Astrocyte (in vitro differentiated cells and primary cell): ENCODE data around the gene SMIM44. TPM values are rescaled to one million over a fixed set of nuclear protein-coding genes. Genes with fewer than 3 reads are reported as not detected.

Source experiments
- DNase-seq: peaks from one replicate; pipeline ENCODE4 v3.0.0-alpha.2; 2010; ENCODE audit warnings: low read depth
- FAIRE-seq: peaks from 2 replicates; lab custom pipeline; 2011; peaks lifted over from hg19 to GRCh38; lab: Jason Lieb, UNC
- H2AFZ ChIP-seq: 2 replicates; pipeline ENCODE4 v1.6.0; 2012; ENCODE audit warnings: low read depth, low read length, inconsistent platforms
- H3K27ac ChIP-seq: 2 replicates; pipeline ENCODE4 v1.5.1; 2011; ENCODE audit warnings: low read depth, low read length, inconsistent platforms
- H3K27me3 ChIP-seq: 2 replicates; pipeline ENCODE4 v1.6.0; 2011; ENCODE audit warnings: low read length, inconsistent platforms; ENCODE audit not compliant: insufficient read depth
- H3K36me3 ChIP-seq: 2 replicates; pipeline ENCODE4 v1.5.1; 2011; ENCODE audit warnings: low read length, inconsistent platforms; ENCODE audit not compliant: insufficient read depth
- H3K4me1 ChIP-seq: 2 replicates; pipeline ENCODE4 v1.5.1; 2011; ENCODE audit warnings: low read length, inconsistent platforms; ENCODE audit not compliant: insufficient read depth
- H3K4me2 ChIP-seq: 2 replicates; pipeline ENCODE4 v1.6.0; 2012; ENCODE audit warnings: low read length, inconsistent platforms
- H3K4me3 ChIP-seq: 2 replicates; pipeline ENCODE4 v1.5.1; 2011; ENCODE audit warnings: low read depth, mild to moderate bottlenecking, low read length, inconsistent platforms; ENCODE audit not compliant: insufficient read depth
- H3K79me2 ChIP-seq: 2 replicates; pipeline ENCODE4 v1.6.0; 2012; ENCODE audit warnings: mild to moderate bottlenecking, low read length, inconsistent platforms; ENCODE audit not compliant: insufficient read depth
- H3K9ac ChIP-seq: 2 replicates; pipeline ENCODE4 v1.6.0; 2012; ENCODE audit warnings: mild to moderate bottlenecking, low read length, inconsistent platforms
- H3K9me3 ChIP-seq: 2 replicates; pipeline ENCODE4 v1.5.1; 2012; ENCODE audit warnings: low read depth, mild to moderate bottlenecking, low read length, inconsistent platforms; ENCODE audit not compliant: insufficient read depth
- H4K20me1 ChIP-seq: 2 replicates; pipeline ENCODE4 v1.6.0; 2012; ENCODE audit warnings: low read length, inconsistent platforms; ENCODE audit not compliant: insufficient read depth
- H3K27ac Mint-ChIP-seq: one replicate; pipeline ENCODE4 v1.8.0; 2021; ENCODE audit warnings: mild to moderate bottlenecking, mixed read lengths; ENCODE audit not compliant: unreplicated experiment
- H3K27me3 Mint-ChIP-seq: one replicate; pipeline ENCODE4 v1.8.0; 2021; ENCODE audit warnings: low read depth, mixed read lengths; ENCODE audit not compliant: unreplicated experiment
- H3K36me3 Mint-ChIP-seq: one replicate; pipeline ENCODE4 v1.8.0; 2021; ENCODE audit warnings: low read depth, mixed read lengths; ENCODE audit not compliant: unreplicated experiment
- H3K4me1 Mint-ChIP-seq: one replicate; pipeline ENCODE4 v1.8.0; 2021; ENCODE audit warnings: low read depth, mixed read lengths; ENCODE audit not compliant: unreplicated experiment
- H3K4me3 Mint-ChIP-seq: one replicate; pipeline ENCODE4 v1.8.0; 2021; ENCODE audit warnings: mild to moderate bottlenecking, moderate library complexity, mixed read lengths; ENCODE audit not compliant: unreplicated experiment
- H3K9me3 Mint-ChIP-seq: one replicate; pipeline ENCODE4 v1.8.0; 2021; ENCODE audit warnings: mild to moderate bottlenecking, mixed read lengths; ENCODE audit not compliant: unreplicated experiment
- EZH2 ChIP-seq: IDR thresholded peaks from 2 replicates; pipeline ENCODE4 v1.6.1; 2012; ENCODE audit warnings: mild to moderate bottlenecking, low read length, inconsistent platforms; ENCODE audit not compliant: insufficient read depth
- total RNA-seq: library from RNA; stranded (reverse); gene quantifications from 2 replicates; pipeline ENCODE4 v1.2.1, GENCODE V29; 2021
- TF ChIP-seq, protein P1 (sequence below): IDR thresholded peaks from 2 replicates; pipeline ENCODE4 v1.5.1; 2011; ENCODE audit warnings: low read depth, mild to moderate bottlenecking, inconsistent platforms, low read length, moderate library complexity; ENCODE audit not compliant: insufficient read depth

Gene SMIM44
- total RNA-seq, 1 donor from 2014 or later: not detected

DNA sequence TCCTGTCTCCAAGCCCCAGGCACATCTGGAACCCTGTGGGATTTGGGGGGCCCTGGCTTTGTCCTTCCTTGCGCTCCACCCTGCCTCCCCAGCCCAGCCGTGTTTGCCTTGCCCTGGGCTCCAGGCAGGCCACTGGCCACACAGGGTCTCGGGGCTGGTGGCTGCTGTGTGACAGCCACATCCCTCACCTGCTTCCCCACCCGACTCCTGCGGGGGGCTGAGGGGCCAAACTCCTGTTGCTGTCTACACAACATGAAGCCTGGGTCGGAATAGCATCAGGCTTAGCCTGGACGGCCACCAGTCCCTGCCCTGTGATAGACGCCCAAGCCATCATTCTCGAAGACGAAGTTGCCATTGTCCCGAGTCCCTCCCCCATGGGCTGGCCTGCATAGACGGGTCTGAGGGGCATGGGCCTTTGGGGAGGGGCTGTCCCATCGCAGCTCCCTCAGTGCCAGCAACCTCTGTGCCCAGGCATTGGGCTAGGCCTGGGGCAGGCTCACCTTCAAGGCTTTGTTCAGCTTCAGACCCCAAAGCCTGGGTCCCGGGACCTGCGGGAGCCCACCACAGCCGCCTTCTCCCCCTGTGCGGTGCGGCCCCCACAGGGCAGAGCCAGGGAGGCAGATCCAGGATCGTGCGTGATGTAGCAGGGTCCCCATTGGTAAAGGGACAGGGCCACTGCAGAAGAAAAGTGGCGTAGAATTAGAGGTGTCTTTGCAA is 40.3 kb upstream of the SMIM44 start:
- Histone ChIP-seq H4K20me1 (peaks cover 77% of the 10 kb centered on the region), H3K4me3 (no peak overlapping the region), H3K4me1 (no peaks in the 10 kb centered on the region), H3K9me3 (no peaks in the 10 kb centered on the region), H3K27me3 (no peaks in the 10 kb centered on the region), H3K27ac (no peak overlapping the region), H3K9ac (no peak overlapping the region), H2AFZ (no peak overlapping the region), H3K4me2 (no peak overlapping the region), H3K79me2 (peaks cover 69% of the 10 kb centered on the region), H3K36me3 (peaks cover 4% of the 10 kb centered on the region)
- Mint-ChIP-seq H3K4me3 (no peak overlapping the region), H3K36me3 (peaks cover 6% of the 10 kb centered on the region), H3K9me3 (no peaks in the 10 kb centered on the region), H3K27me3 (no peaks in the 10 kb centered on the region), H3K27ac (no peak overlapping the region), H3K4me1 (peaks cover 5% of the 10 kb centered on the region)
- TF ChIP-seq, protein P1, sequence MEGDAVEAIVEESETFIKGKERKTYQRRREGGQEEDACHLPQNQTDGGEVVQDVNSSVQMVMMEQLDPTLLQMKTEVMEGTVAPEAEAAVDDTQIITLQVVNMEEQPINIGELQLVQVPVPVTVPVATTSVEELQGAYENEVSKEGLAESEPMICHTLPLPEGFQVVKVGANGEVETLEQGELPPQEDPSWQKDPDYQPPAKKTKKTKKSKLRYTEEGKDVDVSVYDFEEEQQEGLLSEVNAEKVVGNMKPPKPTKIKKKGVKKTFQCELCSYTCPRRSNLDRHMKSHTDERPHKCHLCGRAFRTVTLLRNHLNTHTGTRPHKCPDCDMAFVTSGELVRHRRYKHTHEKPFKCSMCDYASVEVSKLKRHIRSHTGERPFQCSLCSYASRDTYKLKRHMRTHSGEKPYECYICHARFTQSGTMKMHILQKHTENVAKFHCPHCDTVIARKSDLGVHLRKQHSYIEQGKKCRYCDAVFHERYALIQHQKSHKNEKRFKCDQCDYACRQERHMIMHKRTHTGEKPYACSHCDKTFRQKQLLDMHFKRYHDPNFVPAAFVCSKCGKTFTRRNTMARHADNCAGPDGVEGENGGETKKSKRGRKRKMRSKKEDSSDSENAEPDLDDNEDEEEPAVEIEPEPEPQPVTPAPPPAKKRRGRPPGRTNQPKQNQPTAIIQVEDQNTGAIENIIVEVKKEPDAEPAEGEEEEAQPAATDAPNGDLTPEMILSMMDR: no peak
- TF ChIP-seq EZH2: no peak
- DNase-seq: no peak
- FAIRE-seq: no peak

DNA sequence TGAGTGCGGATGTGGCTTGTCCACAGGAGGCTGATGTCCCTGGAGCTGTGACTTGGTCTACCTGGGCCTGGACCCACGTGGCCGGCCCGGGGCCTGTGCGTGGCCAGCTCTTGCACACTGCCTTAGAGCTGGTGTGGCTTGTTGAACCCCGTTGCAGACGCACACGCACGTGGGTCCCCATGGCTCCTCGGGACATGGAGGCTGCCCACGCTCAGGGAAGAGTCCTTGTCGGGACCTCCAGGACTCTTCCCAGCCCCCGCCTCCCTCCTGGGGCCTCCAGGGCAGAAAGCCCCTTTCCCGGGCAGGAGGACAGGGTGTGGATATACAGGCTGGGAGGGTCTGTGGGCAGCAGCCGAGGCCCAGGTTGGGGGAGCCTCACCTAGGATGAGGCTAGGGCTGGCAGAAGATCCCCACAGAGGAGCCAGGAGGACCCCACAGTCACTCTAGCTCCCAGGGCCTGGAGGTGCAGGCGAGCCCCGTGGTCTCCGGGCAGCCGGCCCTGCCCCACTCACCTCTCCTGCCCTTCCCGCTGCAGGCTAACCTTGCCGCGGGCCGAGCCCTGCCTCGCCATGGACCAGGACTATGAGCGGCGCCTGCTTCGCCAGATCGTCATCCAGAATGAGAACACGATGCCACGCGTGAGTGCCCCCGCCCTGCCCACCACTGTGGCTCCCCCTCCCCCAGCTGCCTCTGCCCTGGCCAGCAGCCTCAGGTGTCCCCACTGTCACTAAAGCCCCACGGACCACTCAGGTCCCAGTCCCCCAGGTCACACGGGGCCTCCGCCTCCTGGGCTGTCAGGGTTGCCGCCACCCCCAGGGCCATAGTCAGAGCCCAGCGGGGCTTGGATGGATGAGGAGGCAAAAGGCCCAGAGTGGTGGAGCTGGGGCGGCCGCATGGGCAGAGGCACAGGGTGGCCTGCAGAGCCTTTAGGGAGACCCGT is 39.5 kb upstream of the SMIM44 start:
- H3K9me3 Mint-ChIP-seq: no peaks in the 10 kb centered on the region
- H3K36me3 Mint-ChIP-seq: peaks cover 6% of the 10 kb centered on the region
- DNase-seq (no peak), FAIRE-seq (no peak)
- Histone ChIP-seq H3K9me3 (no peaks in the 10 kb centered on the region), H3K79me2 (peaks cover 77% of the 10 kb centered on the region), H3K9ac (no peak overlapping the region), H3K27me3 (no peaks in the 10 kb centered on the region), H3K4me2 (no peak overlapping the region), H4K20me1 (peaks cover 82% of the 10 kb centered on the region), H3K27ac (no peak overlapping the region), H2AFZ (no peak overlapping the region), H3K36me3 (peaks cover 4% of the 10 kb centered on the region), H3K4me1 (no peaks in the 10 kb centered on the region), H3K4me3 (no peak overlapping the region)
- no peak overlapping the region for H3K27ac Mint-ChIP-seq
- peaks cover 5% of the 10 kb centered on the region for H3K4me1 Mint-ChIP-seq
- no peak for TF ChIP-seq EZH2
- TF ChIP-seq, protein P1: no peak
- H3K4me3 Mint-ChIP-seq: no peak overlapping the region
- no peaks in the 10 kb centered on the region for H3K27me3 Mint-ChIP-seq
